Measurements from ENCODE around the gene EGFL8.
A peak's percentile ranks its signal among the peaks of the same experiment; 100 is the strongest.
"Not testable (repeated sequence)": the region's sequence is repeated elsewhere in the genome, so short reads cannot be mapped to it uniquely, and the experiment has no call there.

Gene EGFL8

GRCh38 chr6:32185681-32186131, 21.3 kb downstream of the EGFL8 start:
- DNase-seq = not testable (repeated sequence)

GRCh38 chr6:32186151-32186840, 21.9 kb downstream of the EGFL8 start:
- DNase-seq = not testable (repeated sequence)

- no peak for DNase-seq
These were observed 22.8 kb downstream of the EGFL8 start for GRCh38 chr6:32187009-32187709.

- DNase-seq = not testable (repeated sequence)
These were observed 23.5 kb downstream of the EGFL8 start for GRCh38 chr6:32187725-32188380.

GRCh38 chr6:32188381-32189068, 24.1 kb downstream of the EGFL8 start:
- no peak for DNase-seq

- no peak for DNase-seq
These were observed 24.8 kb downstream of the EGFL8 start for GRCh38 chr6:32189069-32189741.

- no peak for DNase-seq
These were observed 25.3 kb downstream of the EGFL8 start for GRCh38 chr6:32189742-32190053.

GRCh38 chr6:32190054-32190851, 25.9 kb downstream of the EGFL8 start, which contains the start of gene PBX2:
Gene PBX2 (minus strand): TSS chr6:32190202. CDS start chr6:32189915, 287 bp downstream.
- DNase-seq = peak; percentile 69

- no peak for DNase-seq
These were observed 26.7 kb downstream of the EGFL8 start for GRCh38 chr6:32190911-32191677.

GRCh38 chr6:32191696-32192607, 27.6 kb downstream of the EGFL8 start:
- no peak for DNase-seq

- DNase-seq = no peak
These were observed 28.2 kb downstream of the EGFL8 start, which contains the start of gene GPSM3 for GRCh38 chr6:32192608-32193039. Gene GPSM3 (minus strand): TSS chr6:32192643. CDS start chr6:32192513, 130 bp downstream.

- DNase-seq = not testable (repeated sequence)
These were observed 28.7 kb downstream of the EGFL8 start for GRCh38 chr6:32193096-32193495.

- DNase-seq = no peak
These were observed 30.0 kb downstream of the EGFL8 start for GRCh38 chr6:32194388-32194787.

- DNase-seq = peak; percentile 46
These were observed 30.6 kb downstream of the EGFL8 start for GRCh38 chr6:32194825-32195651.

- DNase-seq = peak; percentile 100
These were observed 31.2 kb downstream of the EGFL8 start for GRCh38 chr6:32195652-32195901.

- DNase-seq = peak; percentile 74
These were observed 31.7 kb downstream of the EGFL8 start for GRCh38 chr6:32195902-32196681.

GRCh38 chr6:32196682-32197616, 32.6 kb downstream of the EGFL8 start:
- DNase-seq = no peak
